Left lung (tissue), 10 donors: ENCODE measurements around the gene IMMP1L. TPM values are rescaled to one million over a fixed set of nuclear protein-coding genes. Genes with fewer than 3 reads are reported as not detected.

Source experiments
- ATAC-seq: fragments of 200-7000 bp; cut with Tn5 transposase; one replicate; pipeline ENCODE4 v1.9.1; 2020; ENCODE audit warnings: moderate library complexity
- DNase-seq, 4 donors: peaks; one replicate each; pipeline ENCODE4 v3.0.0-alpha.2; 2013 to 2020
- H3K27ac ChIP-seq, 2 donors: fragments of 200-600 bp; sonication (generic) in 1 of 2; one replicate each; pipeline versions ENCODE4 v1.5.0 to v1.8.0; 2020 to 2021
- H3K27me3 ChIP-seq, 2 donors: fragments of 200-600 bp; sonication (generic) in 1 of 2; one replicate each; pipeline versions ENCODE4 v1.5.0 to v1.8.0; 2020 to 2021
- H3K36me3 ChIP-seq, 2 donors: fragments of 200-600 bp; sonication (generic) in 1 of 2; one replicate each; pipeline versions ENCODE4 v1.5.0 to v1.8.0; 2020 to 2021
- H3K4me1 ChIP-seq, 2 donors: fragments of 200-600 bp; one replicate each; pipeline ENCODE4 v1.8.0; 2021
- H3K4me3 ChIP-seq, 2 donors: fragments of 200-600 bp; sonication (generic) in 1 of 2; one replicate each; pipeline versions ENCODE4 v1.5.0 to v1.8.0; 2020 to 2021; ENCODE audit warnings: mild to moderate bottlenecking in 1 of 2
- H3K9me3 ChIP-seq, 2 donors: fragments of 200-600 bp; sonication (generic) in 1 of 2; one replicate each; pipeline versions ENCODE4 v1.5.0 to v1.8.0; 2020 to 2021
- intact Hi-C, 2 donors: fragments of 100-400 bp; cut with DNase I; formaldehyde crosslinking; loops; one replicate each; pipeline versions ENCODE4 v1.11.2 to v1.14.2; 2022
- polyA plus RNA-seq, 6 donors: library from polyadenylated mRNA; unstranded; fragments of 120-200 nt; gene quantifications; one replicate each; pipeline ENCODE4 v1.2.1, GENCODE V29; 2013; ENCODE audit not compliant: insufficient read length in 6 of 6
- total RNA-seq, 2 donors: library from RNA; stranded (reverse); fragmentation: NEBNext Ultra II Directional; extraction: Animal tissue kit (Norgen Biotek cat#: 25700); gene quantifications; one replicate each; pipeline ENCODE4 v1.2.1, GENCODE V29; 2021
- TF ChIP-seq, protein P1 (sequence below), 2 donors: fragments of 200-600 bp; sonication (generic) in 1 of 2; IDR thresholded peaks; one replicate each; pipeline versions ENCODE4 v1.5.0 to v1.8.0; 2021; ENCODE audit warnings: antibody characterized with exemption in 2 of 2
- donor health status: DM: no; HTN: yes; CAD: no.
- donor health status: DM: no; HTN: no; CAD: no.

The IMMP1L gene
- total and polyA plus RNA-seq, 8 donors: 15.8 to 51.3 (median 44.4) TPM

DNA sequence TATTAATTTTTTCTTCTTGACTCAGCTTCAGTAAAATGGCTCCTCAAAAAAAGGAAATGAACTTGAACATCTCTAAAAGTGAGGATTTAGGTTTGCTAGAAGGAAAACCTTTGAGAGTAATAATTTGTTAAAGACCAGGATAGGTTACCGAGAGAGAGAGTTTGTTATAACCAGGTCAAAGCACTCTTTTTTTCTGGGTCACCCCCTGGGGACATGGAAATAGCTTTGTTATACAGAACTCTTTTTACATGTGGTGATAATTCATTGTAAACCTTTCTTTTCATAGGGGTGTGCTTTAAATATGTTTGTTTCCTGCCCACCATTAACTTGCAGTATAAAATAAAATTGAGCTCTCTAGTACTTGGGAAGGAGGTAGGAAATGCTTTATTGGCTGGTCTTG lies 92.1 kb downstream of the IMMP1L start:
- Histone ChIP-seq H3K36me3 (no peaks in the 10 kb centered on the region), H3K4me1 (no peaks in the 10 kb centered on the region), H3K27me3 (no peaks in the 10 kb centered on the region), H3K4me3 (no peak overlapping the region), H3K9me3 (no peaks in the 10 kb centered on the region), H3K27ac (no peak overlapping the region)
- DNase-seq (no peak), ATAC-seq (no peak)
- TF ChIP-seq, protein P1, sequence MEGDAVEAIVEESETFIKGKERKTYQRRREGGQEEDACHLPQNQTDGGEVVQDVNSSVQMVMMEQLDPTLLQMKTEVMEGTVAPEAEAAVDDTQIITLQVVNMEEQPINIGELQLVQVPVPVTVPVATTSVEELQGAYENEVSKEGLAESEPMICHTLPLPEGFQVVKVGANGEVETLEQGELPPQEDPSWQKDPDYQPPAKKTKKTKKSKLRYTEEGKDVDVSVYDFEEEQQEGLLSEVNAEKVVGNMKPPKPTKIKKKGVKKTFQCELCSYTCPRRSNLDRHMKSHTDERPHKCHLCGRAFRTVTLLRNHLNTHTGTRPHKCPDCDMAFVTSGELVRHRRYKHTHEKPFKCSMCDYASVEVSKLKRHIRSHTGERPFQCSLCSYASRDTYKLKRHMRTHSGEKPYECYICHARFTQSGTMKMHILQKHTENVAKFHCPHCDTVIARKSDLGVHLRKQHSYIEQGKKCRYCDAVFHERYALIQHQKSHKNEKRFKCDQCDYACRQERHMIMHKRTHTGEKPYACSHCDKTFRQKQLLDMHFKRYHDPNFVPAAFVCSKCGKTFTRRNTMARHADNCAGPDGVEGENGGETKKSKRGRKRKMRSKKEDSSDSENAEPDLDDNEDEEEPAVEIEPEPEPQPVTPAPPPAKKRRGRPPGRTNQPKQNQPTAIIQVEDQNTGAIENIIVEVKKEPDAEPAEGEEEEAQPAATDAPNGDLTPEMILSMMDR (IDR thresholded peaks at IDR 0.05): no peak
- intact Hi-C loops: no loop called here

DNA sequence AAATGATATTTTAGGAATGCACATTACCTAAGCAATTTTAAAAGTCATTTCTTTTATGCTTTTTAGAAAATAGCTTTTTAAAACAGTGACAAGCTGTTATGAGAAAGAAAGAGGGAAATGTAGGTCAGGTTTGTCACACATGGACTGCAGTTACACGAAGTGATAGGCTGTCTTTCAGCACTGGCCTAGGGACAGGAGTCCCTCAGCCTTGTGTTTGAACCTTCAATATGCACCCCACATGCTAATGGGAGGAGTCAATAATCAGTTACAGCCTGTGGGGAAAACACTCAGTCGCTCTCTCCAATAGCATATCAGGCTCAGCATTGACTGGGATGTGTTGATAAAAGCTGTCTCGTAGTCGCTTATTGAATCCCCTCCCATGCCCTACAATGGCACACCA lies 94.0 kb downstream of the IMMP1L start:
- no peaks in the 10 kb centered on the region for H3K36me3 ChIP-seq
- no peak overlapping the region for H3K27ac ChIP-seq
- TF ChIP-seq, protein P1 (IDR thresholded peaks at IDR 0.05): no peak
- H3K4me3 ChIP-seq: no peak overlapping the region
- intact Hi-C loops: no loop called here
- H3K9me3 ChIP-seq: no peaks in the 10 kb centered on the region
- DNase-seq (no peak), ATAC-seq (no peak)
- no peaks in the 10 kb centered on the region for H3K27me3 ChIP-seq
- no peaks in the 10 kb centered on the region for H3K4me1 ChIP-seq

DNA sequence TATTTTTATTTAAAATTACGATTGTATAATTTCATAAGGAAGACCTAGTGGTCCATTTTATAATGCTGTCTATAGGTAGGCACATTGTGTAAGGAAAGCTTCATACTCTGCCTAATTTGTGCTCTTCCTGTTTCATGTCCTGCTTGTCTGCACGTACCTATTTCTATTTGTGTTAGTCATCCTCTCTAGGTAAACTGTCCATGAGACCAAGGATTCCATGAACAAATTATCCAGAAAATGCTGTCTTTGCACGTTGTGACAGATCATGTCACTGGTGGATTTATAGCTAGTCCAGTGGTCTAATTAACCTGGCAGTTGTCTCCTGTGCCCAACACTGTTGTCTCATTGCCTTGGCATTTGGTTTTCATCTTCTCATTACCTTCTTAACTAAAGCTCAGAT lies 95.1 kb downstream of the IMMP1L start:
- TF ChIP-seq, protein P1 (IDR thresholded peaks at IDR 0.05): no peak
- Histone ChIP-seq H3K4me3 (no peak overlapping the region), H3K9me3 (no peaks in the 10 kb centered on the region), H3K27ac (no peak overlapping the region), H3K27me3 (no peaks in the 10 kb centered on the region), H3K36me3 (no peaks in the 10 kb centered on the region), H3K4me1 (no peaks in the 10 kb centered on the region)
- DNase-seq (no peak), ATAC-seq (no peak)
- intact Hi-C loops: no loop called here

- TF ChIP-seq, protein P1 (IDR thresholded peaks at IDR 0.05): no peak
- Histone ChIP-seq H3K27me3 (no peaks in the 10 kb centered on the region), H3K27ac (no peak overlapping the region), H3K4me1 (no peaks in the 10 kb centered on the region), H3K9me3 (no peaks in the 10 kb centered on the region), H3K36me3 (no peaks in the 10 kb centered on the region), H3K4me3 (no peak overlapping the region)
- intact Hi-C loops: no loop called here
- ATAC-seq: no peak
- no peak for DNase-seq
Observed at GRCh38 chr11:31412946-31413345, 96.5 kb downstream of the IMMP1L start.

DNA sequence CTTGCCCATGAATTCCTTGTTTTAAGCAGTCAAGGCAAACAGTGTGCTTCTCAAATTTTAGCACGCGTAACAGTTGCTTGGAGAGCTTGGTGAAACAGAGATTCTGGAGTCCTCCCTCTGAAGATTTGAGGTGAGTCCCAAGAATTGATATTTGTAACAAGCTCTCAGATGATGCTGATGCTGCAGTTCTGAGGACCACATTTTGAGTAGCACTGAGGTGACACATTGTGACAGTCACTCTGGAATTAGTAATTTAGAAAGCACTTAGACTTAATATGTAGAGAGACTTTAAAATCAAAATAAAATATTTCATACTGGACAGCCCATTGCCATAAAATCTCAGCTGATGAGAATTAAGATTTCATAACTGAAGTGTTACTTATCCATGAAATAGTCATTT lies 101.2 kb downstream of the IMMP1L start:
- Histone ChIP-seq H3K27me3 (no peaks in the 10 kb centered on the region), H3K27ac (no peak overlapping the region), H3K9me3 (no peaks in the 10 kb centered on the region), H3K4me1 (no peaks in the 10 kb centered on the region), H3K4me3 (no peak overlapping the region), H3K36me3 (no peaks in the 10 kb centered on the region)
- TF ChIP-seq, protein P1 (IDR thresholded peaks at IDR 0.05): no peak
- intact Hi-C loops: no loop called here
- DNase-seq: no peak
- ATAC-seq: no peak
